ENCODE measurements around the gene PPP1R3E.

Gene PPP1R3E

DNA sequence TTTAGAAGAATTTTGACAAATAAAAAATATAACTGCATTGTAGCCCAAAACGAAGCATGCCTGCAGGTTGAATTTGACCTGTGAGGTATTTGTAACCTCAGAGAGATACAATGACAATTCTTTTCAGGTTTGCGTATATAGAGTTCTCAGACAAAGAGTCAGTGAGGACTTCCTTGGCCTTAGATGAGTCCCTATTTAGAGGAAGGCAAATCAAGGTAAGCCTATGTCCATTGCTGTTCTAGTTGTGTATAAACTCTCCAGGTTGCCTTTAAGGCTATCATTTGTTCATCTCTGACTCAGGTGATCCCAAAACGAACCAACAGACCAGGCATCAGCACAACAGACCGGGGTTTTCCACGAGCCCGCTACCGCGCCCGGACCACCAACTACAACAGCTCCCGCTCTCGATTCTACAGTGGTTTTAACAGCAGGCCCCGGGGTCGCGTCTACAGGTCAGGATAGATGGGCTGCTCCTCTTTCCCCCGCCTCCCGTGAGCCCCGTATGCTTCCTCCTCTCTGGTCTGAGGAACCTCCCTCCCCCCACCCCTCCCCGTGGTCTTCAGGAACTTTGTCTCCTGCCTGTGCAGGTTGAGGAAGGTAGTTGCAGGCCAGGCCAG, 21.3 kb upstream of the PPP1R3E start:
- no peak overlapping the region for H3K4me3 ChIP-seq (ENCODE audit: low read depth, low read length)
- DNase-seq (ENCODE audit: low read depth), result no peak

GRCh38 chr14:23322568-23323517, 20.2 kb upstream of the PPP1R3E start:
- DNase-seq (ENCODE audit: low read depth), result no peak
- peak overlapping the region; percentile 85 for H3K4me3 ChIP-seq (ENCODE audit: low read depth, low read length)

- no peak for DNase-seq (ENCODE audit: low read depth)
- peak overlapping the region; percentile 85 for H3K4me3 ChIP-seq (ENCODE audit: low read depth, low read length)
Measured at GRCh38 chr14:23321572-23322547, 19.2 kb upstream of the PPP1R3E start.

- peak; percentile 99 for DNase-seq (ENCODE audit: low read depth)
Measured at GRCh38 chr14:23320584-23321571, 18.2 kb upstream of the PPP1R3E start, which contains the start of gene PABPN1. Gene PABPN1, plus strand, starts transcription at chr14:23321457. Its CDS starts 13 bp downstream, at chr14:23321470.

DNA sequence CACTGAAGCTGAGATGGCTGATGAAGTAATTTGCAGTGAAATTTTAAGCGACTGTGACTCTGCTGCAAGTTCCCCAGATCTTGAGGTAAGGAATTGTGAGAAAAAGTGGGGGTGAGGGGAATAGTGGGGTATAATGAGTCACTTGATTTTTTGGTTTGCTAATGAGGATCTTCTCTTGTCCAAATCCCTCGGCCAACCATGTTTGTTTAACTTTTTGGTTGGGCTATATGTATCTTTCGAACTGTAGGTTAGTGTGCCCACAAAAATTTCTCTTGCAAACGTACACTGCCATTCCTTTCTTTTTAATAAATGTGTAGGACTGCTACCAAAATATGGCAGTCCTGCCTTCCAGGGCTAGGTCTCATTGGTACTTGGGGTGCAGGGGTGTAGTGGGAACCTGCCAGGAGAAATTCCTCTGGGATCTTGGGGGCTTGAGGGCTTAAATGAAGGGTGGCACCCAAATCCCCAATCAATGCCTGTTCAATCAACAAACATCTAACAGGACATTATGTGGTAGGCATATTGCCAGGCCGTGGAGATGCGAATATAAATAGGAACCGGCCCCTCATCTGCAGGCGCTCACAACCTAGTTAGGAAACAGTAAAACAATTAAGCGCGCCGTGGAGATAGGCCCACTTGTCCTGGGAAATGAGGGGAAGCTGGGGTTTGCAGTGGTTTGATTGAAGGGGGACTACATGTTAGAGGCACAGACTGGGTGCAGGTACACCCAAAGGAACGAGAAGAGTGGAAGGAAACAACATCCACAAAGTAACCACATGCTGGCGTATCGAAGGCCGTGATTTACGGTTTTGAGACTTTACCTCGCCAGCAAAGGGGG, 17.3 kb upstream of the PPP1R3E start:
- peak overlapping the region; percentile 44 for H3K4me3 ChIP-seq (ENCODE audit: low read depth, low read length)
- DNase-seq (ENCODE audit: low read depth), result no peak

More at GRCh38 chr14:23320584-23321571, 18.2 kb upstream of the PPP1R3E start, which contains the start of gene PABPN1:
- peak within 1 kb of the TSS; percentile 85 for H3K4me3 ChIP-seq (ENCODE audit: low read depth, low read length)

- DNase-seq (ENCODE audit: low read depth), result no peak
- H3K4me3 ChIP-seq (ENCODE audit: low read depth, low read length), result no peak overlapping the region
Measured at GRCh38 chr14:23316300-23316699, 13.6 kb upstream of the PPP1R3E start.

DNA sequence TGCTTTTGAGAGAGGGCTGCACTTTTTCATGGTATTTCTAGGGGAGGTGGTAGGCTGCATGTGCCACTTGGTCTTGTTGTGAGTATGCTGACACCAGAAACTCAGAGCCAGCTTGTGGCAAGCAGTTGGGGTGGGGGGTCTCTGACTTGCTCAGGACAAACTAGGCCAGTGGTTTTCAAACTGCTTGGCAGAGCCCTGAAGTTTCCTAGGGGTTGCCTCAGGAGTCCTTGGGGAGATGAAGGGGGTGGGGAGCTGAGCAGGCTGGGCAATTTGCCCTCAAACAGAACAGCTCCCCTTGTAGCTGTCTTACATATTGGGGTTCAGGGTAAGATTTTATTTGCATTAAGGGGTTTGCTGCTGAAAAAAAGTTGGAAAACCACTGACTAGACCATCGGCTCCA, 7.9 kb upstream of the PPP1R3E start:
- DNase-seq (ENCODE audit: low read depth), result no peak
- no peak overlapping the region for H3K4me3 ChIP-seq (ENCODE audit: low read depth, low read length)

DNA sequence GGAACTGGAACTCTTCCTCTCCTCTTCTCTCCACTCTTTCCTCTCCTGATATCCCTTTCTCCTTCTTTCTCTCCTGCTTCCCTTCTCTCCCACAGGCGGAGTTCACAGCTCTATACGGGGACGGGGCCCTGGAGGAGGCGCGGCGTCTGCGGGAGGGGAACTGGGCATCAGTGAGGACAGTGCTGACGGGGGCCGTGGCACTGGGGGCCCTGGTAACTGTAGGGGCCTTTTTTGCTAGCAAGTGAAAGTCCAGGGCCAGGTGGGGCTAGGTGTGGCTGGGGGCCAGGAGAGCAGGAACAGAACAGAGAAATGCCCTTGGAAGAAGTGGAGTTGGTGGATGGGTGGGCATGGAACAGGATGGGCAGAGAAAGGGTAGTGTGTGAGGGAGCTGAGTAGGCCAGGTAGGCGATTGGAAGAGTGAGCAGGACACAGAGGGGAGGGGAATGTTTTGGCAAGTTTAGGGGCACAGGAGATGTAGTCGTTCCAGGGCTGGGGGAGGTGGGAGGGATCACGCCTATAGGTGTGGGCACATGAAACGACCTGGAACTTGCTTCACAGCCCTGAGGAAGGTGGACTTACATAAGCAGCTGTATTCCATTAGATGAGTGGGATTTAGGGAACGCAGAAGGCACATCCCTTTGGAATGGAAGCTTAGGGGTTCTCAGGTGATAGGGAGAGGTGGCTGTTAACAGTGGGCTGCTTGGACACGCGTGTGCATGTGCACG, 6.2 kb upstream of the PPP1R3E start:
- H3K4me3 ChIP-seq (ENCODE audit: low read depth, low read length), result peak overlapping the region; percentile 95
- no peak for DNase-seq (ENCODE audit: low read depth)

- peak overlapping the region; percentile 95 for H3K4me3 ChIP-seq (ENCODE audit: low read depth, low read length)
- DNase-seq (ENCODE audit: low read depth), result no peak
Measured at GRCh38 chr14:23307687-23308644, 5.3 kb upstream of the PPP1R3E start.

GRCh38 chr14:23307146-23307530, 4.5 kb upstream of the PPP1R3E start:
- peak overlapping the region; percentile 95 for H3K4me3 ChIP-seq (ENCODE audit: low read depth, low read length)
- no peak for DNase-seq (ENCODE audit: low read depth)

DNA sequence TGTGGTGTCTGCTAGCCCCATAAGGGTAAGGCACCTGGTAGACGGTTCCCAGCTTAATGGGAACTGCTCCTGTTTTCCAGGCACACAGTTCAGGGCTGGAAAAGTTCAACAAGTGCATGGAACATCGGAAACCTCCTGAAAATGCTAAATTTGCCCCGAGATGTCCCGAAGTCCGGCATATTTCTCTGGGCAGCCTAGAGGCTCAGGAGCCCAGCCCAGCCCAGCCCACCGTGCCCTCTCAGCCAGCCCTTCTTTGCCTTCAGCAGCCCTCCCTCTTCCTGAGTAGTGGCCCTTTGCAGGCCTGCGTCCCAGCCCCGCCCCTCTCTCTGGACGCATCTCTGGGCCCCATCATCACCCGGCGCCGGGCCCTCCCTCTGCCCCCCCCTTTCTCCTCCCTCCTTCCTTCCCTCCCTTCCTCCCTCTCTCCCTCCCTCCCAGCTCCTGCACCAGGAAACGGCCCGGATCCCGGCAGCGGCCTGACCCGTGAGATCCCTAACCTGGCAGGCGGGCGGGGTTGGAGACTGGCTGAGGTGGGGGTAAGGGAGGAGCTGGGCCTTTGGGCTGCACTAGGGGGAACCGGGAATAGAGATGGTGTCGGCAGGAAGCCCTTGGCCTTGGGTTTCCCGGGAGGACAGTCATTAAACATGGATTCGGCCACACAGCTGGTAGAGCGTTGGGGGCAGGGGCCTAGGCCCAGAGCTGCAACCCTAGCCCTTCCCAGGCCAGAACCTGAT, 3.9 kb upstream of the PPP1R3E start, which contains the start of gene BCL2L2:
TSS of gene BCL2L2 (plus strand) at position 422 of the 734 bp plus-strand sequence. CDS start 935 bp downstream, outside the sequence.
- peak; percentile 66 for DNase-seq (ENCODE audit: low read depth)

GRCh38 chr14:23301969-23302289, 730 bp downstream of the PPP1R3E start:
- DNase-seq (ENCODE audit: low read depth), result no peak
- H3K4me3 ChIP-seq (ENCODE audit: low read depth, low read length), result peak overlapping the region; percentile 76

More for the DNA sequence above, 3.9 kb upstream of the PPP1R3E start, which contains the start of gene BCL2L2:
- peak within 1 kb of the TSS; percentile 95 for H3K4me3 ChIP-seq (ENCODE audit: low read depth, low read length)

- DNase-seq (ENCODE audit: low read depth), result peak; percentile 97
- H3K4me3 ChIP-seq (ENCODE audit: low read depth, low read length), result peak overlapping the region; percentile 76
Measured at GRCh38 chr14:23301288-23301968, 1.2 kb downstream of the PPP1R3E start.

DNA sequence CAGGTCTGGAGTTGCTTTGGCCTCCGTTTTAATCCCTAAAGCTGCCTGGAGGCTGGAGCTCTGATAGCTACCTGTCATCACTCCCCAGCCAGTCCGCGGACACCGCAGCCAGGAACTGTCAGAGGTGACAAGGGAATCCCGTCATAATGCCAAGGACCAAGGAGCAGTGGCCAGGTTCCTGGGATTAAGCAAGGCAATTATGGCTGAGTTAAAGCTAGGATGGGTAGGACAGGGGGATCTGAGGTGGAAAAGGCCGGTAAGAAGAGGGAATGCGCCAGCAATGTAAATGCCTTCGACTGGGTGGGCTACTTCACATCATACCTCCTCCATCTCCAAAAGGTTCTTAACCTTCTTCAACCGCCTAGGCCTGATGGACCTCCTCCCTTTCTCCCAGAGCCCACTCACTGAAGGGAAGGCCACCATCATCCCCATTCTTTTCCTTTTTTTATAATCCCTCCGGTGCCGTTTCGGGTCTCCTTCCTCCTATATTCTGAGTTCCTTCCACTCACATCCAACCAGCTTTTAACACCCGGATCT, 1.9 kb downstream of the PPP1R3E start:
- DNase-seq (ENCODE audit: low read depth), result no peak
- H3K4me3 ChIP-seq (ENCODE audit: low read depth, low read length), result peak overlapping the region; percentile 76
